ENCODE results near the gene AKT3. TPM values are rescaled to one million over a fixed set of nuclear protein-coding genes. Genes with fewer than 3 reads are reported as not detected.

The AKT3 gene
- total RNA-seq, 1 donor from 2014 or later, result 29.9 TPM

DNA sequence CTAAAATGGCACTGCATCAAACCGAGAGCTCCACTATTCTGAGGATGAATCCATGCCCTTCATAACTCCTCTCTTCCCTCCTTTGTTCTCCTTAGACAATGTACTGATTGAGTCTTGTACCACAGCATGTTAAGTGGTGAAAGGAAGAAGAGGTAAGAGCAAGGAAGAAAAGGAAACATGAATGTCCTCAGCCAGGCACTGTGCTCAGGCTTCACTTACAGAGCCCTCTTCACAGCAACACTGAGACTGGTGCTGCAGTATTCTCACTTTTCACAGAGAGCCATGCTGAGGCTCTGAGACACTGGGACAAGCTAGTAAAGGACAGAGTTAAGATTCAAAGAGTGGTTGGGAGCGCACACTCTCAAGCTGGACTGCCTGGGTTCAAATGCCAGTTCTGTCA, 143.5 kb downstream of the AKT3 start:
- Mint-ChIP-seq H3K27me3 (no peaks in the 10 kb centered on the region), H3K4me1 (ENCODE audit: unreplicated experiment) (no peaks in the 10 kb centered on the region), H3K36me3 (no peaks in the 10 kb centered on the region), H3K27ac (no peak overlapping the region), H3K9me3 (no peaks in the 10 kb centered on the region), H3K4me3 (no peak overlapping the region)
- DNase-seq (ENCODE audit: extremely low spot score, unreplicated experiment), result no peak
- TF ChIP-seq, protein P1, sequence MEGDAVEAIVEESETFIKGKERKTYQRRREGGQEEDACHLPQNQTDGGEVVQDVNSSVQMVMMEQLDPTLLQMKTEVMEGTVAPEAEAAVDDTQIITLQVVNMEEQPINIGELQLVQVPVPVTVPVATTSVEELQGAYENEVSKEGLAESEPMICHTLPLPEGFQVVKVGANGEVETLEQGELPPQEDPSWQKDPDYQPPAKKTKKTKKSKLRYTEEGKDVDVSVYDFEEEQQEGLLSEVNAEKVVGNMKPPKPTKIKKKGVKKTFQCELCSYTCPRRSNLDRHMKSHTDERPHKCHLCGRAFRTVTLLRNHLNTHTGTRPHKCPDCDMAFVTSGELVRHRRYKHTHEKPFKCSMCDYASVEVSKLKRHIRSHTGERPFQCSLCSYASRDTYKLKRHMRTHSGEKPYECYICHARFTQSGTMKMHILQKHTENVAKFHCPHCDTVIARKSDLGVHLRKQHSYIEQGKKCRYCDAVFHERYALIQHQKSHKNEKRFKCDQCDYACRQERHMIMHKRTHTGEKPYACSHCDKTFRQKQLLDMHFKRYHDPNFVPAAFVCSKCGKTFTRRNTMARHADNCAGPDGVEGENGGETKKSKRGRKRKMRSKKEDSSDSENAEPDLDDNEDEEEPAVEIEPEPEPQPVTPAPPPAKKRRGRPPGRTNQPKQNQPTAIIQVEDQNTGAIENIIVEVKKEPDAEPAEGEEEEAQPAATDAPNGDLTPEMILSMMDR (conservative IDR thresholded peaks at IDR 0.05), result no peak

- Mint-ChIP-seq H3K4me1 (ENCODE audit: unreplicated experiment) (no peaks in the 10 kb centered on the region), H3K36me3 (no peaks in the 10 kb centered on the region), H3K27me3 (no peaks in the 10 kb centered on the region), H3K9me3 (no peaks in the 10 kb centered on the region), H3K4me3 (no peak overlapping the region), H3K27ac (no peak overlapping the region)
- TF ChIP-seq, protein P1 (conservative IDR thresholded peaks at IDR 0.05), result no peak
- DNase-seq (ENCODE audit: extremely low spot score, unreplicated experiment), result no peak
These were observed 144.5 kb downstream of the AKT3 start for GRCh38 chr1:243705585-243705984.

GRCh38 chr1:243701872-243702271, 148.2 kb downstream of the AKT3 start:
- Mint-ChIP-seq H3K9me3 (no peaks in the 10 kb centered on the region), H3K36me3 (no peaks in the 10 kb centered on the region), H3K4me1 (ENCODE audit: unreplicated experiment) (no peaks in the 10 kb centered on the region), H3K27ac (no peak overlapping the region), H3K27me3 (no peaks in the 10 kb centered on the region), H3K4me3 (no peak overlapping the region)
- DNase-seq (ENCODE audit: extremely low spot score, unreplicated experiment), result no peak
- TF ChIP-seq, protein P1 (conservative IDR thresholded peaks at IDR 0.05), result no peak

DNA sequence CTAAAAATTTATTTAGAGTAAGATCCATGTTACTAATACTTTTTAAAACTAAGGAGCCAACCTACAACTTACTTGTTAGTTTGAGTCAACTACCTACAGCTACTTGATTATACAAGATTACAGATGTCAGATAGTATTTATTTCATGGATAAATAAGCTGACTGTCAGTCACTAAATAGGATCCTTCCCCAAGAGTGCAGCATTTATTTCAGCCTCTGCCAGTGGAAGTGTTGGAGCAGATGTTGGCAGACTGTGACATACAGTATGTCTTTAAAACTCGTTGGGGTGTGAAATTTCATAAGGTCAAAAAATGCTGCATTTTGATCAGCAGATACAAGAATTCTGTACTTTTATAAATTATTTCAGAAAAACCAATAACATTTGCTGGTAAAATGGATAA, 156.2 kb downstream of the AKT3 start:
- DNase-seq (ENCODE audit: extremely low spot score, unreplicated experiment), result no peak
- H3K27ac Mint-ChIP-seq, result no peak overlapping the region
- H3K4me1 Mint-ChIP-seq (ENCODE audit: unreplicated experiment), result no peaks in the 10 kb centered on the region
- TF ChIP-seq, protein P1 (conservative IDR thresholded peaks at IDR 0.05), result no peak
- H3K9me3 Mint-ChIP-seq, result no peaks in the 10 kb centered on the region
- H3K4me3 Mint-ChIP-seq, result no peak overlapping the region
- H3K27me3 Mint-ChIP-seq, result no peaks in the 10 kb centered on the region
- H3K36me3 Mint-ChIP-seq, result no peaks in the 10 kb centered on the region

- TF ChIP-seq, protein P1 (conservative IDR thresholded peaks at IDR 0.05), result no peak
- H3K4me1 Mint-ChIP-seq (ENCODE audit: unreplicated experiment), result no peaks in the 10 kb centered on the region
- DNase-seq (ENCODE audit: extremely low spot score, unreplicated experiment), result no peak
These were observed 163.9 kb downstream of the AKT3 start for GRCh38 chr1:243686159-243686558.

GRCh38 chr1:243680860-243681259, 169.2 kb downstream of the AKT3 start:
- no peaks in the 10 kb centered on the region for H3K9me3 Mint-ChIP-seq
- TF ChIP-seq, protein P1 (conservative IDR thresholded peaks at IDR 0.05), result no peak
- H3K27me3 Mint-ChIP-seq, result no peaks in the 10 kb centered on the region
- no peak overlapping the region for H3K4me3 Mint-ChIP-seq
- no peak overlapping the region for H3K27ac Mint-ChIP-seq
- DNase-seq (ENCODE audit: extremely low spot score, unreplicated experiment), result no peak
- no peaks in the 10 kb centered on the region for H3K4me1 Mint-ChIP-seq (ENCODE audit: unreplicated experiment)
- peaks cover 6% of the 10 kb centered on the region for H3K36me3 Mint-ChIP-seq

More at GRCh38 chr1:243686159-243686558, 163.9 kb downstream of the AKT3 start:
- Mint-ChIP-seq H3K36me3 (peaks cover 6% of the 10 kb centered on the region), H3K4me3 (no peak overlapping the region), H3K27ac (no peak overlapping the region), H3K9me3 (no peaks in the 10 kb centered on the region), H3K27me3 (no peaks in the 10 kb centered on the region)

Measured in type B pancreatic cell (in vitro differentiated cells).